Vagina (tissue), 2 donors: ENCODE measurements around the gene MILR1. TPM values are rescaled to one million over a fixed set of nuclear protein-coding genes. Genes with fewer than 3 reads are reported as not detected.

Experiments
- DNase-seq, 2 donors: peaks; one replicate each; pipeline ENCODE4 v3.0.0-alpha.2; 2017; ENCODE audit errors: extremely low spot score in 2 of 2
- H3K27ac ChIP-seq: fragments of 200-600 bp; sonication (generic); one replicate; pipeline ENCODE4 v1.5.1; 2019
- H3K27me3 ChIP-seq: fragments of 200-600 bp; sonication (generic); one replicate; pipeline ENCODE4 v1.5.1; 2019
- H3K36me3 ChIP-seq, 2 donors: fragments of 200-600 bp; sonication (generic); one replicate each; pipeline ENCODE4 v1.5.1; 2017 to 2019
- H3K4me1 ChIP-seq: fragments of 200-600 bp; sonication (generic); one replicate; pipeline ENCODE4 v1.5.1; 2019
- H3K4me3 ChIP-seq, 2 donors: fragments of 200-600 bp; sonication (generic); 1 replicate in 1 of 2; 2 replicates in 1 of 2; pipeline ENCODE4 v1.5.1; 2016 to 2019
- H3K9me3 ChIP-seq: fragments of 200-600 bp; sonication (generic); one replicate; pipeline ENCODE4 v1.5.1; 2019
- POLR2A ChIP-seq, 2 donors: fragments of 450-650 bp; IDR thresholded peaks; one replicate each; pipeline ENCODE4 v1.6.1; 2017; ENCODE audit warnings: antibody characterized with exemption in 2 of 2, mild to moderate bottlenecking in 2 of 2, moderate library complexity in 2 of 2
- POLR2AphosphoS5 ChIP-seq, 2 donors: sonication (generic); formaldehyde crosslinking; IDR thresholded peaks; one replicate each; pipeline ENCODE4 v1.9.0; 2017; ENCODE audit warnings: antibody characterized with exemption in 2 of 2, mild to moderate bottlenecking in 2 of 2, low read depth in 1 of 2; ENCODE audit not compliant: insufficient read depth in 1 of 2
- intact Hi-C: fragments of 100-400 bp; cut with DNase I; formaldehyde crosslinking; loops from one replicate; pipeline ENCODE4 v1.15.1; 2023
- total RNA-seq: library from RNA; depleted of rRNA; stranded (reverse); fragments of >200 nt; gene quantifications from one replicate; pipeline ENCODE4 v1.2.3, GENCODE V29; 2016
- TF ChIP-seq, protein P1 (sequence below), 3 experiments: fragments of 450-650 bp in 2 of 3; fragments of 200-600 bp in 1 of 3; sonication (generic) in 1 of 3; IDR thresholded peaks; one replicate each; pipeline ENCODE4 v1.5.1; 2017 to 2019; ENCODE audit warnings: antibody characterized with exemption in 3 of 3, mild to moderate bottlenecking in 2 of 3, moderate library complexity in 2 of 3

Gene MILR1
- total RNA-seq, 1 donor from 2014 or later: 11.0 TPM

DNA sequence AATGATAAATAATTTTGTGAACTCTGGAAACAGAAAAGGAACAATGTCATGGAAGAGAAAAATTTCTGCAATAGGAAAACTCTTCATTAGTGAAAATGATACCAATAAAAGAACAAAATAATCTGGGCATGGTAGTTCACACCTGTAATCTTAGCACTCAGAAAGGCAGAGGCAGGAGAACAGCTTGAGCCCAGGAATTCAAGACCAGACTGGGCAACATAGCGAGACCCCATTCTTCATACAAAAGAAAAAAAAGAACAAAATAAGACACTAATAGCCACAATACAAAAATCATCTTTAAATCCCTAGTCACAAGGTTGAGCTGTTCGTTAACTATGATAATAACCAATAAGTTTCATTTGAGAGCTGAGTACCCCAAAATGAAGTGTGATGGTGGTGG is 39.4 kb downstream of the MILR1 start:
- intact Hi-C loops: no loop called here

DNA sequence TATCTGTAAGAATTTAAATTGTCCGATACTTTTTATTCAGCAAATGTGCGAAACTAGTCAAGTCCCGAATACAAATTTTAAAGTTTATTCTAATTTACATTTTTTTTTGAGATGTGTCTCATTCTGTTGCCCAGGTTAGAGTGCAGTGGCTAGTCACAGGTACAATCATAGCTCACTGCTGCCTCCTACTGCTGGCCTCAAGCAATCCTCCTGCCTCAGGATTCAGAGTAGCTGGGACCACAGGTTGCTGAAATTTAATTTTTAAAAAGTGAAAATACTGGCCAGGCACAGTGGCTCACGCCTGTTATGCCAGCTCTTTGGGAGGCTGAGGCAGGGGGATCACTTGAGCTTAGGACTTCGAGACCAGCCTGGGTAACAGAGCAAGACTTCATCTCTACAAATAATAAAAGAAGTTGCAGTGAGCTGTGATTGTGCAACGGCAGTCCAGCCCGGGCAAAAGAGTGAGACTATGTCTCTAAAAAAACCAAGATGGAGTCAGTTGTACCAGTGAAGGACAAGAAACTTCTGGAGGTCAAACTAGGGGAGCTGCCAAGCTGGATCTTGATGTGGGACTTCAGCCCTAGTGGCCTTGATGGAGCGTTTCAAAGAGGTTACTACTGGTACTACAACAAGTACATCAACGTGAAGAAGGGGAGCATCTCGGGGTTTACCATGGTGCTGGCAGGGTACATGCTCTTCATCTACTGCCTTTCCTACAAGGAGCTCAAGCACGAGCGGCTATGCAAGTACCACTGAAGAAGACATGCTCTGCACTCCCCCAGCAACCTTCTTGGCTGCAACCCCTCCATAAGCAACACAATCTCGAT is 42.3 kb downstream of the MILR1 start:
- no peak for TF ChIP-seq POLR2A (IDR thresholded peaks at IDR 0.05)
- TF ChIP-seq, protein P1, sequence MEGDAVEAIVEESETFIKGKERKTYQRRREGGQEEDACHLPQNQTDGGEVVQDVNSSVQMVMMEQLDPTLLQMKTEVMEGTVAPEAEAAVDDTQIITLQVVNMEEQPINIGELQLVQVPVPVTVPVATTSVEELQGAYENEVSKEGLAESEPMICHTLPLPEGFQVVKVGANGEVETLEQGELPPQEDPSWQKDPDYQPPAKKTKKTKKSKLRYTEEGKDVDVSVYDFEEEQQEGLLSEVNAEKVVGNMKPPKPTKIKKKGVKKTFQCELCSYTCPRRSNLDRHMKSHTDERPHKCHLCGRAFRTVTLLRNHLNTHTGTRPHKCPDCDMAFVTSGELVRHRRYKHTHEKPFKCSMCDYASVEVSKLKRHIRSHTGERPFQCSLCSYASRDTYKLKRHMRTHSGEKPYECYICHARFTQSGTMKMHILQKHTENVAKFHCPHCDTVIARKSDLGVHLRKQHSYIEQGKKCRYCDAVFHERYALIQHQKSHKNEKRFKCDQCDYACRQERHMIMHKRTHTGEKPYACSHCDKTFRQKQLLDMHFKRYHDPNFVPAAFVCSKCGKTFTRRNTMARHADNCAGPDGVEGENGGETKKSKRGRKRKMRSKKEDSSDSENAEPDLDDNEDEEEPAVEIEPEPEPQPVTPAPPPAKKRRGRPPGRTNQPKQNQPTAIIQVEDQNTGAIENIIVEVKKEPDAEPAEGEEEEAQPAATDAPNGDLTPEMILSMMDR (IDR thresholded peaks at IDR 0.05): peak in 1 of 3 experiments; percentile 43
- peaks cover 4 to 17% of the 10 kb centered on the region in 2 donors for H3K36me3 ChIP-seq
- intact Hi-C loops: loop anchor here (5.0 to 10.0 kb wide), 2 partner anchors 69 to 186 kb away; no protein-coding TSS in a partner anchor

More for the DNA sequence above, 39.4 kb downstream of the MILR1 start:
- no peaks in the 10 kb centered on the region for H3K27me3 ChIP-seq
- H3K4me1 ChIP-seq: no peaks in the 10 kb centered on the region
- DNase-seq: no peak
- H3K4me3 ChIP-seq: no peak overlapping the region
- TF ChIP-seq POLR2AphosphoS5 (IDR thresholded peaks at IDR 0.05; ENCODE audit: insufficient read depth in 1 of 2, low read depth in 1 of 2): no peak
- TF ChIP-seq, protein P1 (IDR thresholded peaks at IDR 0.05): no peak
- peaks cover 4 to 30% of the 10 kb centered on the region in 2 donors for H3K36me3 ChIP-seq
- H3K27ac ChIP-seq: no peak overlapping the region
- H3K9me3 ChIP-seq: no peaks in the 10 kb centered on the region

GRCh38 chr17:64491994-64492393 is 43.1 kb downstream of the MILR1 start:
- no peak for DNase-seq
- Histone ChIP-seq H3K27me3 (no peaks in the 10 kb centered on the region), H3K4me3 (no peak overlapping the region), H3K27ac (no peak overlapping the region), H3K4me1 (peaks cover 25% of the 10 kb centered on the region), H3K36me3 (peaks cover 4 to 17% of the 10 kb centered on the region in 2 donors), H3K9me3 (no peaks in the 10 kb centered on the region)
- TF ChIP-seq, protein P1 (IDR thresholded peaks at IDR 0.05): no peak
- TF ChIP-seq POLR2AphosphoS5 (IDR thresholded peaks at IDR 0.05; ENCODE audit: insufficient read depth in 1 of 2, low read depth in 1 of 2) (no peak), POLR2A (IDR thresholded peaks at IDR 0.05) (no peak)
- intact Hi-C loops: loop anchor here (5.0 to 10.0 kb wide), 2 partner anchors 70 to 187 kb away; no protein-coding TSS in a partner anchor

More for the DNA sequence above, 42.3 kb downstream of the MILR1 start:
- no peak overlapping the region for H3K27ac ChIP-seq
- H3K4me3 ChIP-seq: no peak overlapping the region
- H3K27me3 ChIP-seq: no peaks in the 10 kb centered on the region
- H3K4me1 ChIP-seq: peaks cover 24% of the 10 kb centered on the region
- no peak for DNase-seq
- no peaks in the 10 kb centered on the region for H3K9me3 ChIP-seq

GRCh38 chr17:64492481-64493109 is 43.7 kb downstream of the MILR1 start:
- H3K27ac ChIP-seq: no peak overlapping the region
- peaks cover 4 to 19% of the 10 kb centered on the region in 2 donors for H3K36me3 ChIP-seq
- H3K27me3 ChIP-seq: no peaks in the 10 kb centered on the region
- peaks cover 30% of the 10 kb centered on the region for H3K4me1 ChIP-seq
- TF ChIP-seq POLR2AphosphoS5 (IDR thresholded peaks at IDR 0.05; ENCODE audit: insufficient read depth in 1 of 2, low read depth in 1 of 2) (no peak), POLR2A (IDR thresholded peaks at IDR 0.05) (no peak)
- TF ChIP-seq, protein P1 (IDR thresholded peaks at IDR 0.05): no peak
- intact Hi-C loops: loop anchor here (5.0 to 10.0 kb wide), 2 partner anchors 70 to 188 kb away; no protein-coding TSS in a partner anchor
- H3K9me3 ChIP-seq: no peaks in the 10 kb centered on the region
- no peak overlapping the region for H3K4me3 ChIP-seq
- DNase-seq: no peak
